OCI-LY3 (cell line): ENCODE results near the gene VAC14.

Experiments used
- H2AFZ ChIP-seq: fragments of 200-600, 300-600 bp; shearing (Covaris generic); 2 replicates; pipeline ENCODE4 v1.6.0; 2014; ENCODE audit warnings: antibody characterized with exemption, low read depth, low read length
- H3K27ac ChIP-seq: fragments of 200-600, 300-600 bp; sonication (generic); 2 replicates; pipeline ENCODE4 v1.5.1; 2014; ENCODE audit warnings: mild to moderate bottlenecking, low read length, moderate library complexity, mixed read lengths
- H3K27me3 ChIP-seq: fragments of 200-600, 300-600 bp; sonication (generic); 2 replicates; pipeline ENCODE4 v1.6.1; 2014; ENCODE audit warnings: low read depth, low read length, mixed read lengths
- H3K36me3 ChIP-seq: fragments of 200-600, 300-600 bp; sonication (generic); replicated peaks from 2 replicates; pipeline ENCODE3; 2014; ENCODE audit warnings: low read depth, low read length, mixed read lengths
- H3K4me1 ChIP-seq: fragments of 300-600, 200-600 bp; sonication (generic); 2 replicates; pipeline ENCODE4 v1.6.1; 2014; ENCODE audit warnings: low read length, mixed read lengths
- H3K4me2 ChIP-seq: fragments of 200-600, 300-600 bp; sonication (generic); 2 replicates; pipeline ENCODE4 v1.6.1; 2014; ENCODE audit warnings: low read length, mixed read lengths
- H3K4me3 ChIP-seq: fragments of 300-600, 200-600 bp; sonication (generic); 2 replicates; pipeline ENCODE4 v1.5.1; 2014; ENCODE audit warnings: antibody characterized with exemption, mild to moderate bottlenecking, low read length, moderate library complexity
- H3K79me2 ChIP-seq: fragments of 300-600, 200-600 bp; shearing (Covaris generic); 2 replicates; pipeline ENCODE4 v1.6.1; 2014; ENCODE audit warnings: mild to moderate bottlenecking, low read length, mixed read lengths
- H3K9ac ChIP-seq: fragments of 300-600, 200-600 bp; shearing (Covaris generic); 2 replicates; pipeline ENCODE4 v1.6.0; 2014; ENCODE audit warnings: mild to moderate bottlenecking, low read length, moderate library complexity
- H3K9me3 ChIP-seq: fragments of 200-600, 300-600 bp; shearing (Covaris generic); 2 replicates; pipeline ENCODE4 v1.6.1; 2014; ENCODE audit warnings: low read length, mixed read lengths; ENCODE audit not compliant: insufficient read depth
- H4K20me1 ChIP-seq: fragments of 200-600, 300-600 bp; sonication (generic); 2 replicates; pipeline ENCODE4 v1.6.1; 2016; ENCODE audit warnings: low read length, mixed read lengths; ENCODE audit not compliant: insufficient read depth
- CTCF ChIP-seq: fragments of 200-600, 300-600 bp; sonication (generic); IDR thresholded peaks from 2 replicates; pipeline ENCODE4 v1.5.1; 2014; ENCODE audit warnings: antibody characterized with exemption, low read length, low read depth
- EZH2phosphoT487 ChIP-seq: fragments of 200-600 bp; shearing (Covaris generic); IDR thresholded peaks from 2 replicates; pipeline ENCODE4 v1.6.1; 2018; ENCODE audit warnings: antibody characterized with exemption, mixed run types, low read depth

VAC14 gene

GRCh38 chr16:70757183-70757582 lies 43.8 kb downstream of the VAC14 start:
- Histone ChIP-seq H3K27ac (no peak overlapping the region), H3K4me1 (no peaks in the 10 kb centered on the region), H3K27me3 (no peaks in the 10 kb centered on the region), H3K9me3 (no peaks in the 10 kb centered on the region), H3K4me3 (no peak overlapping the region), H3K79me2 (no peaks in the 10 kb centered on the region), H3K36me3 (no peaks in the 10 kb centered on the region), H3K4me2 (no peak overlapping the region), H4K20me1 (no peaks in the 10 kb centered on the region), H3K9ac (no peak overlapping the region), H2AFZ (no peak overlapping the region)
- TF ChIP-seq CTCF, result no peak
- TF ChIP-seq EZH2phosphoT487, result no peak

GRCh38 chr16:70756071-70756470 lies 44.9 kb downstream of the VAC14 start:
- no peaks in the 10 kb centered on the region for H3K9me3 ChIP-seq
- no peak overlapping the region for H3K4me3 ChIP-seq
- H4K20me1 ChIP-seq, result no peaks in the 10 kb centered on the region
- H3K27ac ChIP-seq, result no peak overlapping the region
- no peaks in the 10 kb centered on the region for H3K27me3 ChIP-seq
- H3K4me1 ChIP-seq, result no peaks in the 10 kb centered on the region
- H3K4me2 ChIP-seq, result no peak overlapping the region
- no peaks in the 10 kb centered on the region for H3K36me3 ChIP-seq
- no peak overlapping the region for H3K9ac ChIP-seq
- TF ChIP-seq CTCF (no peak), EZH2phosphoT487 (no peak)
- no peaks in the 10 kb centered on the region for H3K79me2 ChIP-seq
- no peak overlapping the region for H2AFZ ChIP-seq

- Histone ChIP-seq H3K4me3 (no peak overlapping the region), H3K79me2 (no peaks in the 10 kb centered on the region), H3K9me3 (no peaks in the 10 kb centered on the region), H3K36me3 (no peaks in the 10 kb centered on the region), H2AFZ (no peak overlapping the region), H3K27ac (no peak overlapping the region), H3K27me3 (no peaks in the 10 kb centered on the region), H4K20me1 (no peaks in the 10 kb centered on the region), H3K4me2 (no peak overlapping the region), H3K9ac (no peak overlapping the region), H3K4me1 (no peaks in the 10 kb centered on the region)
- TF ChIP-seq EZH2phosphoT487 (no peak), CTCF (no peak)
These were observed 45.9 kb downstream of the VAC14 start for GRCh38 chr16:70754851-70755600.

- H3K4me2 ChIP-seq, result no peak overlapping the region
- H3K36me3 ChIP-seq, result no peaks in the 10 kb centered on the region
- H2AFZ ChIP-seq, result no peak overlapping the region
- no peaks in the 10 kb centered on the region for H4K20me1 ChIP-seq
- H3K79me2 ChIP-seq, result no peaks in the 10 kb centered on the region
- H3K4me3 ChIP-seq, result no peak overlapping the region
- H3K27ac ChIP-seq, result no peak overlapping the region
- no peak overlapping the region for H3K9ac ChIP-seq
- H3K27me3 ChIP-seq, result no peaks in the 10 kb centered on the region
- H3K4me1 ChIP-seq, result no peaks in the 10 kb centered on the region
- H3K9me3 ChIP-seq, result no peaks in the 10 kb centered on the region
- no peak for TF ChIP-seq CTCF
- no peak for TF ChIP-seq EZH2phosphoT487
These were observed 46.6 kb downstream of the VAC14 start for GRCh38 chr16:70754371-70754770.
